IMR-90 (cell line): ENCODE data around the gene JPH3. TPM values are rescaled to one million over a fixed set of nuclear protein-coding genes. Genes with fewer than 3 reads are reported as not detected.

ENCODE experiments used
- ATAC-seq: fragments of 200-7000 bp; cut with Tn5 transposase; 2 replicates; pipeline ENCODE4 v1.9.1; 2020; ENCODE audit warnings: low read depth, mild to moderate bottlenecking, moderate library complexity
- BruUV-seq: library from RNA; stranded (reverse); fragments of 400-500 nt; replicated peaks from 2 replicates; lab custom pipeline; 2021; lab: Mats Ljungman, UMichigan
- CTCF ChIA-PET: fragments of 300-600 bp; formaldehyde crosslinking; extraction: SDS; loops from one replicate; lab custom pipeline; 2021; ENCODE audit warnings: antibody characterized with exemption; lab: Yijun Ruan, JAX
- POLR2A ChIA-PET: fragments of 300-600 bp; sonication (Branson Sonifier 250); formaldehyde crosslinking; loops from one replicate; lab custom pipeline; 2022; ENCODE audit warnings: antibody characterized with exemption; ENCODE audit not compliant: unreplicated experiment; lab: Charles Lee
- DNase-seq: peaks from one replicate; pipeline ENCODE4 v3.0.0; 2013
- H2AFZ ChIP-seq: replicated peaks from 2 replicates; pipeline ENCODE3; 2013; ENCODE audit warnings: low read length, mild to moderate bottlenecking; ENCODE audit not compliant: poor library complexity
- H2AK5ac ChIP-seq: 2 replicates; pipeline ENCODE4 v1.6.1; 2013; ENCODE audit warnings: low read depth, low read length, inconsistent platforms
- H2AK9ac ChIP-seq: replicated peaks from 2 replicates; pipeline ENCODE3; 2013; ENCODE audit warnings: mild to moderate bottlenecking, low read depth, low read length, moderate library complexity; ENCODE audit not compliant: poor library complexity
- H2BK120ac ChIP-seq: 2 replicates; pipeline ENCODE4 v1.6.1; 2013; ENCODE audit warnings: low read depth, low read length, inconsistent platforms
- H2BK15ac ChIP-seq: 3 replicates; pipeline ENCODE4 v1.6.1; 2013; ENCODE audit warnings: low read depth, low read length, inconsistent platforms
- H2BK20ac ChIP-seq: 2 replicates; pipeline ENCODE4 v1.6.1; 2013; ENCODE audit warnings: low read depth, mild to moderate bottlenecking, inconsistent platforms, low read length, moderate library complexity
- H2BK5ac ChIP-seq: 2 replicates; pipeline ENCODE4 v1.6.1; 2013; ENCODE audit warnings: mild to moderate bottlenecking, low read depth, low read length, inconsistent platforms; ENCODE audit not compliant: poor library complexity, severe bottlenecking
- H3K14ac ChIP-seq: replicated peaks from 2 replicates; pipeline ENCODE4 v1.6.1; 2013; ENCODE audit warnings: low read depth, low read length, inconsistent platforms
- H3K18ac ChIP-seq: 2 replicates; pipeline ENCODE4 v1.6.1; 2013; ENCODE audit warnings: low read depth, low read length, control low read depth
- H3K23ac ChIP-seq: 2 replicates; pipeline ENCODE4 v1.6.1; 2013; ENCODE audit warnings: low read depth, low read length, inconsistent platforms
- H3K27ac ChIP-seq: 2 replicates; pipeline ENCODE4 v1.5.1; 2013; ENCODE audit warnings: mild to moderate bottlenecking, control low read depth, low read length; ENCODE audit not compliant: insufficient read depth
- H3K27me3 ChIP-seq: 2 replicates; pipeline ENCODE4 v1.6.1; 2013; ENCODE audit warnings: low read length; ENCODE audit not compliant: control insufficient read depth, insufficient read depth
- H3K36me3 ChIP-seq: 2 replicates; pipeline ENCODE4 v1.6.1; 2013; ENCODE audit warnings: low read length, mixed read lengths; ENCODE audit not compliant: control insufficient read depth, insufficient read depth
- H3K4ac ChIP-seq: 2 replicates; pipeline ENCODE4 v1.6.1; 2013; ENCODE audit warnings: low read depth, low read length, inconsistent platforms
- H3K4me1 ChIP-seq: 2 replicates; pipeline ENCODE4 v1.6.1; 2013; ENCODE audit warnings: low read length, mixed read lengths; ENCODE audit not compliant: control insufficient read depth, insufficient read depth
- H3K4me2 ChIP-seq: 2 replicates; pipeline ENCODE4 v1.6.1; 2013; ENCODE audit warnings: low read depth, mild to moderate bottlenecking, control low read depth, low read length, moderate library complexity
- H3K4me3 ChIP-seq: 2 replicates; pipeline ENCODE4 v1.5.1; 2013; ENCODE audit warnings: low read depth, mild to moderate bottlenecking, control low read depth, low read length, moderate library complexity; ENCODE audit not compliant: insufficient read depth
- H3K56ac ChIP-seq: 2 replicates; pipeline ENCODE4 v1.6.1; 2013; ENCODE audit warnings: low read length, inconsistent platforms; ENCODE audit not compliant: insufficient read depth; ENCODE audit errors: extremely low read depth
- H3K79me1 ChIP-seq, 2 experiments: 2 replicates each; pipeline ENCODE4 v1.6.1; 2013; ENCODE audit warnings: low read length in 2 of 2, inconsistent platforms in 1 of 2, low read depth in 1 of 2
- H3K9ac ChIP-seq: 2 replicates; pipeline ENCODE4 v1.6.1; 2013; ENCODE audit warnings: low read depth, low read length, control low read depth
- H3K9me1 ChIP-seq: 2 replicates; pipeline ENCODE4 v1.6.1; 2013; ENCODE audit warnings: low read length, inconsistent platforms; ENCODE audit not compliant: insufficient read depth
- H3K9me3 ChIP-seq: 2 replicates; pipeline ENCODE4 v1.6.1; 2013; ENCODE audit warnings: low read length; ENCODE audit not compliant: control insufficient read depth, insufficient read depth
- H4K20me1 ChIP-seq: 2 replicates; pipeline ENCODE4 v1.6.1; 2013; ENCODE audit warnings: low read length, inconsistent platforms; ENCODE audit not compliant: insufficient read depth
- H4K5ac ChIP-seq: 2 replicates; pipeline ENCODE4 v1.6.1; 2013; ENCODE audit warnings: mild to moderate bottlenecking, low read depth, low read length, control low read depth
- H4K8ac ChIP-seq, 2 experiments: 2 replicates each; pipeline ENCODE4 v1.6.1; 2013; ENCODE audit warnings: low read depth in 2 of 2, low read length in 2 of 2, control low read depth in 1 of 2, inconsistent platforms in 1 of 2
- H4K91ac ChIP-seq: 2 replicates; pipeline ENCODE4 v1.6.1; 2013; ENCODE audit warnings: low read depth, low read length, inconsistent platforms; ENCODE audit not compliant: insufficient read depth
- BHLHE40 ChIP-seq: fragments of 150-350 bp; IDR thresholded peaks from 2 replicates; pipeline ENCODE4 v1.6.1; 2016; ENCODE audit warnings: mild to moderate bottlenecking, low read depth, low read length
- CEBPB ChIP-seq: IDR thresholded peaks from 2 replicates; pipeline ENCODE4 v1.6.1; 2012; ENCODE audit warnings: low read depth, low read length, improper control_type of control experiment
- CHD1 ChIP-seq: IDR thresholded peaks from 2 replicates; pipeline ENCODE4 v1.6.1; 2012; ENCODE audit warnings: low read depth, low read length, improper control_type of control experiment
- CTCF ChIP-seq: conservative IDR thresholded peaks from 2 replicates; pipeline ENCODE4 v1.5.1; 2012; ENCODE audit warnings: mild to moderate bottlenecking, low read depth, low read length, improper control_type of control experiment
- ELK1 ChIP-seq: fragments of 150-350 bp; IDR thresholded peaks from 2 replicates; pipeline ENCODE4 v1.6.1; 2016; ENCODE audit warnings: low read depth, mild to moderate bottlenecking, low read length, moderate library complexity, borderline replicate concordance
- FOS ChIP-seq: fragments of 150-350 bp; IDR thresholded peaks from 2 replicates; pipeline ENCODE4 v1.6.1; 2016; ENCODE audit warnings: low read depth, low read length
- MAFK ChIP-seq: IDR thresholded peaks from 2 replicates; pipeline ENCODE4 v1.6.1; 2012; ENCODE audit warnings: low read depth, low read length, improper control_type of control experiment
- MAZ ChIP-seq: IDR thresholded peaks from 2 replicates; pipeline ENCODE4 v1.6.1; 2012; ENCODE audit warnings: low read depth, mild to moderate bottlenecking, low read length, improper control_type of control experiment, moderate library complexity, borderline replicate concordance
- MXI1 ChIP-seq: IDR thresholded peaks from 2 replicates; pipeline ENCODE4 v1.6.1; 2012; ENCODE audit warnings: low read depth, mild to moderate bottlenecking, low read length, moderate library complexity, borderline replicate concordance
- NFE2L2 ChIP-seq: fragments of 150-350 bp; IDR thresholded peaks from 2 replicates; pipeline ENCODE4 v1.6.1; 2016; ENCODE audit warnings: low read depth, mild to moderate bottlenecking, low read length
- POLR2A ChIP-seq: IDR thresholded peaks from 2 replicates; pipeline ENCODE4 v1.6.1; 2012; ENCODE audit warnings: mild to moderate bottlenecking, low read depth, low read length
- RAD21 ChIP-seq: IDR thresholded peaks from 2 replicates; pipeline ENCODE4 v1.6.1; 2012; ENCODE audit warnings: low read length, improper control_type of control experiment
- RCOR1 ChIP-seq: IDR thresholded peaks from 2 replicates; pipeline ENCODE4 v1.6.1; 2012; ENCODE audit warnings: mild to moderate bottlenecking, low read length, improper control_type of control experiment; ENCODE audit not compliant: insufficient replicate concordance
- RFX5 ChIP-seq: IDR thresholded peaks from 2 replicates; pipeline ENCODE4 v1.8.0; 2012; ENCODE audit warnings: low read depth, mild to moderate bottlenecking, low read length, moderate library complexity
- SMC3 ChIP-seq: fragments of 150-350 bp; IDR thresholded peaks from 2 replicates; pipeline ENCODE4 v1.6.1; 2016; ENCODE audit warnings: low read depth, mild to moderate bottlenecking, antibody characterized with exemption, low read length, moderate library complexity
- USF2 ChIP-seq: fragments of 150-350 bp; IDR thresholded peaks from 2 replicates; pipeline ENCODE4 v1.6.1; 2017; ENCODE audit warnings: mild to moderate bottlenecking, antibody characterized with exemption, low read length, low read depth
- WGBS, 2 experiments: methylation state at CpG; one replicate each; pipeline versions ENCODE4 v1.1.5 to v1.1.7; 2013; ENCODE audit warnings: missing lambda C conversion rate in 2 of 2; ENCODE audit not compliant: insufficient read length in 1 of 2; ENCODE audit errors: extremely low coverage in 2 of 2; 5-methylcytosine and 5-hydroxymethylcytosine counted together
- dilution Hi-C: fragments of 300-500 bp; cut with HindIII; formaldehyde crosslinking; loops from one replicate; pipeline ENCODE4 v1.14.3; 2018; ENCODE audit warnings: low sequenced_read_pairs; ENCODE audit not compliant: unreplicated experiment
- in situ Hi-C: fragments of 300-500 bp; cut with MboI; formaldehyde crosslinking; loops from 3 replicates; pipeline ENCODE4 v1.14.3; 2019; ENCODE audit warnings: low sequenced_read_pairs, inconsistent platforms, mixed read lengths
- intact Hi-C: fragments of 100-400 bp; cut with micrococcal nuclease; formaldehyde crosslinking; loops from 2 replicates; pipeline ENCODE4 v1.10.0; 2022
- polyA plus RNA-seq, 3 experiments: library from polyadenylated mRNA; depleted of rRNA; stranded (reverse); fragments of >200 nt; gene quantifications; 2 replicates each; pipeline ENCODE4 v1.2.3, GENCODE V29; 2012; ENCODE audit warnings: low replicate concordance in 1 of 3
- total RNA-seq: library from RNA; depleted of rRNA; stranded (reverse); fragments of >200 nt; gene quantifications from 2 replicates; pipeline ENCODE4 v1.2.3, GENCODE V29; 2012

Gene JPH3
- total and polyA plus RNA-seq, 2 of the 4 experiments (the other 2 are of a cell fraction) = 0.03 TPM; not detected in 1

- no peak for TF ChIP-seq MAFK
- TF ChIP-seq CEBPB = no peak
- no peak for TF ChIP-seq CHD1
- TF ChIP-seq RAD21 = no peak
- no peak for TF ChIP-seq CTCF
- TF ChIP-seq RFX5 = no peak
- no peak for TF ChIP-seq RCOR1
- TF ChIP-seq MXI1 = no peak
- no peak for TF ChIP-seq BHLHE40
- no peak for TF ChIP-seq POLR2A
- TF ChIP-seq MAZ = no peak
- TF ChIP-seq ELK1 = no peak
- no peak for TF ChIP-seq SMC3
- TF ChIP-seq NFE2L2 = no peak
- no peak for TF ChIP-seq USF2
- no peak for TF ChIP-seq FOS
- no peaks in the 10 kb centered on the region for H3K27me3 ChIP-seq
- DNase-seq (no peak), ATAC-seq (no peak)
- dilution Hi-C loops (no loop called here), in situ Hi-C loops (no loop called here), intact Hi-C loops (no loop called here)
- no peak overlapping the region for H4K5ac ChIP-seq
- 100% methylated on average over 4 of the region's 16 CpGs; no CpG with 5 or more reads in 1 of the 2 experiments for WGBS, 2 experiments
- ChIA-PET CTCF (no interaction called here), POLR2A (no interaction called here)
- no peak overlapping the region for H2BK120ac ChIP-seq
- H3K9me1 ChIP-seq = peaks cover 12% of the 10 kb centered on the region
- H3K9me3 ChIP-seq = no peaks in the 10 kb centered on the region
- H4K91ac ChIP-seq = no peak overlapping the region
- no peak overlapping the region for H3K4me3 ChIP-seq
- BruUV-seq = no TSS peak
- no peak overlapping the region for H3K9ac ChIP-seq
- H2BK15ac ChIP-seq = no peak overlapping the region
- no peak overlapping the region for H3K23ac ChIP-seq
- no peak overlapping the region for H3K4me2 ChIP-seq
- H2AK9ac ChIP-seq = no peak overlapping the region
- no peak overlapping the region for H3K4ac ChIP-seq
- no peak overlapping the region for H2AK5ac ChIP-seq
- no peak overlapping the region for H4K8ac ChIP-seq
- no peak overlapping the region for H3K56ac ChIP-seq
- no peak overlapping the region for H2BK5ac ChIP-seq
- peaks cover 24% of the 10 kb centered on the region for H4K20me1 ChIP-seq
- H3K27ac ChIP-seq = no peak overlapping the region
- no peak overlapping the region for H3K18ac ChIP-seq
- H3K79me1 ChIP-seq = peaks cover 2 to 30% of the 10 kb centered on the region in 2 experiments; a peak in 2 of 4 replicates
- H3K14ac ChIP-seq = no peak overlapping the region
- H2AFZ ChIP-seq = no peak overlapping the region
- H3K4me1 ChIP-seq = peaks cover 10% of the 10 kb centered on the region; the same call in 1 of the 2 replicates
- H3K36me3 ChIP-seq = peaks cover 14% of the 10 kb centered on the region
- H2BK20ac ChIP-seq = no peak overlapping the region
Observed at GRCh38 chr16:87727346-87727745, 125.0 kb downstream of the JPH3 start.
